ENCODE results near the gene NDFIP2.
"Not testable (repeated sequence)": the region's sequence is repeated elsewhere in the genome, so short reads cannot be mapped to it uniquely, and the experiment has no call there.

Gene NDFIP2

DNA sequence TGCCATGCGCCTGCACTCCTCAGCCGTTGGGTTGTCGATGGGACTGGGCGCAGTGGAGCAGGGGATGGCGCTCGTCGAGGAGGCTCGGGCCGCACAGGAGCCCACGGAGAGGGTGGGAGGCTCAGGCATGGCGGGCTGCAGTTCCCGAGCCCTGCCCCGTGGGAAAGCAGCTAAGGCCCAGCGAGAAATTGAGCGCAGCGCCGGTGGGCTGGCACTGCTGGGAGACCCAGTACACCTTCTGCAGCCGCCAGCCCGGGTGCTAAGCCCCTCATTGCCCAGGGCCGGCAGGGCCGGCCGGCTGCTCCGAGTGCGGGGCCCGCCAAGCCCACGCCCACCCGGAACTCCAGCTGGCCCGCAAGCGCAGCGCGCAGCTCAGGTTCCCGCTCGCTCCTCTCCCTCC, 119.2 kb downstream of the NDFIP2 start:
- not testable (repeated sequence) for H3K27ac Mint-ChIP-seq (ENCODE audit: low read depth); H3K4me1 Mint-ChIP-seq; DNase-seq (ENCODE audit: low spot score in 2 of 2); H3K36me3 Mint-ChIP-seq (ENCODE audit: insufficient read depth); H3K9me3 Mint-ChIP-seq; H3K27me3 Mint-ChIP-seq; ATAC-seq (replicated peaks; ENCODE audit: extremely low read depth, poor library complexity, severe bottlenecking); H3K4me3 Mint-ChIP-seq

DNA sequence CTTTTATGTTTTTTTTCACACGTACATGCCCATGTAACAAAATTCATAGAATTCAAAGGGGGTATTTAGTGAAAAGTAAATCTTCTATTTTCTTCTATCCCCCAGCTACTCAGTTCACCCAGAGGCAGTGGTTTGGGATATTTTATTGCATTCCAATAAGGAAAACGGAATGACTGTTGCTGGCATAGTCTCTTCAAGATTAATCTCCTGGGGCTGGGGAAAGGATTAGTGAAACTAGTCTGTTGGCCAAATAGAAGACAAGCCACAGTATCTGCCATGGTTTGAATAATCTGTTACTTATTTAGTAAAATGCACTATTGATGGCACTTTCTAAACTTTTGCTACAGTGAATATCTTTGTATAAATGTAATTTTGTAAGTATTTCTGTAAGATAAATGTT, 122.0 kb downstream of the NDFIP2 start:
- Mint-ChIP-seq H3K9me3 (no peaks in the 10 kb centered on the region), H3K4me3 (no peak overlapping the region), H3K27me3 (no peaks in the 10 kb centered on the region), H3K4me1 (no peaks in the 10 kb centered on the region), H3K36me3 (ENCODE audit: insufficient read depth) (no peaks in the 10 kb centered on the region), H3K27ac (ENCODE audit: low read depth) (no peak overlapping the region)
- ATAC-seq (replicated peaks; ENCODE audit: extremely low read depth, poor library complexity, severe bottlenecking) = no peak
- DNase-seq (ENCODE audit: low spot score in 2 of 2) = no peak

- H3K4me1 Mint-ChIP-seq = no peaks in the 10 kb centered on the region
- no peaks in the 10 kb centered on the region for H3K36me3 Mint-ChIP-seq (ENCODE audit: insufficient read depth)
- no peak overlapping the region for H3K27ac Mint-ChIP-seq (ENCODE audit: low read depth)
- no peaks in the 10 kb centered on the region for H3K9me3 Mint-ChIP-seq
- DNase-seq (ENCODE audit: low spot score in 2 of 2) (no peak), ATAC-seq (replicated peaks; ENCODE audit: extremely low read depth, poor library complexity, severe bottlenecking) (no peak)
- no peak overlapping the region for H3K4me3 Mint-ChIP-seq
- no peaks in the 10 kb centered on the region for H3K27me3 Mint-ChIP-seq
Observed at GRCh38 chr13:79604752-79605151, 123.8 kb downstream of the NDFIP2 start.

All from central memory CD8-positive, alpha-beta T cell (primary cell).